ENCODE measurements around the gene FGFR2. TPM values are rescaled to one million over a fixed set of nuclear protein-coding genes. Genes with fewer than 3 reads are reported as not detected.

The FGFR2 gene
- total and polyA plus RNA-seq, 4 donors = 11.4 to 69.9 (median 31.9) TPM

DNA sequence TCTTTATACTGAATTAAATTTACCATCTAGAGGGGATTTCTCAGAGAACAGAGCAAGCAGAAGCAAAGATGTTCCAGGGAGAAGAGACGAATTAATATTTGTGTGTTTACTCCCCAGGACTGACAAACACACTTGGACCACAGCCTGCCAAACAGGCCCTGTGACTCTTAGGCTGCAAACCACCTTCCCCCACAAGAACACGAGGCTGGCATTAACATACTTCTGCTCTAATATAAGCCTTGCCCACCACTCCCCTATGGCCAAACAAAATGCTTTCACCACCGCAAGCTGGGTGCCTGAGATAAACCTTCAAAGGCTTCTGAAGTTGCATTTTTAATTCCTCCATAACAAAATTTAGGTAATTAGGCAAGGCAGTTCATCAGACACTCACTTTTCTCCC, 88.4 kb downstream of the FGFR2 start:
- no peak overlapping the region for H3K27ac ChIP-seq (ENCODE audit: low read depth in 1 of 2, low read length in 2 of 2)
- DNase-seq (ENCODE audit: low spot score) = no peak
- 93% methylated on average over 3 of the region's 3 CpGs for WGBS
- no peaks in the 10 kb centered on the region for H3K4me1 ChIP-seq (ENCODE audit: control insufficient read depth in 4 of 4, insufficient read depth in 4 of 4, low read length in 3 of 4)
- H3K9ac ChIP-seq (ENCODE audit: low read depth in 1 of 2, low read length in 2 of 2) = no peak overlapping the region
- no peaks in the 10 kb centered on the region for H3K27me3 ChIP-seq (ENCODE audit: control insufficient read depth in 4 of 4, insufficient read depth in 4 of 4, low read length in 3 of 4)
- no peak overlapping the region for H3K4me3 ChIP-seq (ENCODE audit: low read depth in 1 of 3, low read length in 3 of 3)
- TF ChIP-seq, protein P1, sequence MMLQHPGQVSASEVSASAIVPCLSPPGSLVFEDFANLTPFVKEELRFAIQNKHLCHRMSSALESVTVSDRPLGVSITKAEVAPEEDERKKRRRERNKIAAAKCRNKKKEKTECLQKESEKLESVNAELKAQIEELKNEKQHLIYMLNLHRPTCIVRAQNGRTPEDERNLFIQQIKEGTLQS (IDR thresholded peaks at IDR 0.05) = no peak
- TF ChIP-seq HNF4A (conservative IDR thresholded peaks at IDR 0.05) (no peak), FOXA2 (IDR thresholded peaks at IDR 0.05) (no peak), HNF4G (IDR thresholded peaks at IDR 0.05) (no peak), JUND (IDR thresholded peaks at IDR 0.05) (no peak), GABPA (IDR thresholded peaks at IDR 0.05 in 1 of 2, conservative IDR thresholded peaks at IDR 0.05 in 1 of 2) (no peak)
- TF ChIP-seq, protein P2, sequence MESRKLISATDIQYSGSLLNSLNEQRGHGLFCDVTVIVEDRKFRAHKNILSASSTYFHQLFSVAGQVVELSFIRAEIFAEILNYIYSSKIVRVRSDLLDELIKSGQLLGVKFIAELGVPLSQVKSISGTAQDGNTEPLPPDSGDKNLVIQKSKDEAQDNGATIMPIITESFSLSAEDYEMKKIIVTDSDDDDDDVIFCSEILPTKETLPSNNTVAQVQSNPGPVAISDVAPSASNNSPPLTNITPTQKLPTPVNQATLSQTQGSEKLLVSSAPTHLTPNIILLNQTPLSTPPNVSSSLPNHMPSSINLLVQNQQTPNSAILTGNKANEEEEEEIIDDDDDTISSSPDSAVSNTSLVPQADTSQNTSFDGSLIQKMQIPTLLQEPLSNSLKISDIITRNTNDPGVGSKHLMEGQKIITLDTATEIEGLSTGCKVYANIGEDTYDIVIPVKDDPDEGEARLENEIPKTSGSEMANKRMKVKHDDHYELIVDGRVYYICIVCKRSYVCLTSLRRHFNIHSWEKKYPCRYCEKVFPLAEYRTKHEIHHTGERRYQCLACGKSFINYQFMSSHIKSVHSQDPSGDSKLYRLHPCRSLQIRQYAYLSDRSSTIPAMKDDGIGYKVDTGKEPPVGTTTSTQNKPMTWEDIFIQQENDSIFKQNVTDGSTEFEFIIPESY (IDR thresholded peaks at IDR 0.05) = no peak
- TF ChIP-seq, protein P3, sequence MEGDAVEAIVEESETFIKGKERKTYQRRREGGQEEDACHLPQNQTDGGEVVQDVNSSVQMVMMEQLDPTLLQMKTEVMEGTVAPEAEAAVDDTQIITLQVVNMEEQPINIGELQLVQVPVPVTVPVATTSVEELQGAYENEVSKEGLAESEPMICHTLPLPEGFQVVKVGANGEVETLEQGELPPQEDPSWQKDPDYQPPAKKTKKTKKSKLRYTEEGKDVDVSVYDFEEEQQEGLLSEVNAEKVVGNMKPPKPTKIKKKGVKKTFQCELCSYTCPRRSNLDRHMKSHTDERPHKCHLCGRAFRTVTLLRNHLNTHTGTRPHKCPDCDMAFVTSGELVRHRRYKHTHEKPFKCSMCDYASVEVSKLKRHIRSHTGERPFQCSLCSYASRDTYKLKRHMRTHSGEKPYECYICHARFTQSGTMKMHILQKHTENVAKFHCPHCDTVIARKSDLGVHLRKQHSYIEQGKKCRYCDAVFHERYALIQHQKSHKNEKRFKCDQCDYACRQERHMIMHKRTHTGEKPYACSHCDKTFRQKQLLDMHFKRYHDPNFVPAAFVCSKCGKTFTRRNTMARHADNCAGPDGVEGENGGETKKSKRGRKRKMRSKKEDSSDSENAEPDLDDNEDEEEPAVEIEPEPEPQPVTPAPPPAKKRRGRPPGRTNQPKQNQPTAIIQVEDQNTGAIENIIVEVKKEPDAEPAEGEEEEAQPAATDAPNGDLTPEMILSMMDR (IDR thresholded peaks at IDR 0.05; ENCODE audit: low read depth, low read length, missing input control) = no peak
- no peaks in the 10 kb centered on the region for H3K9me3 ChIP-seq (ENCODE audit: control insufficient read depth in 4 of 4, low read length in 3 of 4)
- H3K36me3 ChIP-seq (ENCODE audit: control insufficient read depth in 4 of 4, insufficient read depth in 3 of 4, low read depth in 1 of 4, low read length in 3 of 4) = no peaks in the 10 kb centered on the region

DNA sequence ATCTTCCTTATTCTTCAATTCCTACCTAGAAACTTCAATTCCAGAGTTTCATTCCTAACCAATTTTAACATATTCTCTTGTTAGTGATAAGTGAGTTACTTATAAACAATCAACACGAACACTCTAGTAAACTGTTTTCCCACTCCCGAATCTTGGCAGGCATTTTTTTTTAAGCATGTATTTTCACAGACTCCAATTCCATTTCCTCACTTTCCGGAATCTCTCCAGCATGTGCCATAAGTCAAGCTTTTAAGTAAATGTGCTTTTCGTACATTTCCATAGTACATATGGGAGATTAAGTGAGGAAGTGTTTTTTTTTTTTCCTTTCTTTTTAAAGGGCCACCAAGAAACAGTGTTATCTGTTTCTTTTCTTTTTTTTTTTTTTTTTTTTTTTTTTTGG, 89.1 kb downstream of the FGFR2 start:
- DNase-seq (ENCODE audit: low spot score) = no peak
- Histone ChIP-seq H3K4me1 (ENCODE audit: control insufficient read depth in 4 of 4, insufficient read depth in 4 of 4, low read length in 3 of 4) (no peaks in the 10 kb centered on the region), H3K9me3 (ENCODE audit: control insufficient read depth in 4 of 4, low read length in 3 of 4) (no peaks in the 10 kb centered on the region), H3K4me3 (ENCODE audit: low read depth in 1 of 3, low read length in 3 of 3) (no peak overlapping the region), H3K9ac (ENCODE audit: low read depth in 1 of 2, low read length in 2 of 2) (no peak overlapping the region), H3K36me3 (ENCODE audit: control insufficient read depth in 4 of 4, insufficient read depth in 3 of 4, low read depth in 1 of 4, low read length in 3 of 4) (no peaks in the 10 kb centered on the region), H3K27ac (ENCODE audit: low read depth in 1 of 2, low read length in 2 of 2) (no peak overlapping the region), H3K27me3 (ENCODE audit: control insufficient read depth in 4 of 4, insufficient read depth in 4 of 4, low read length in 3 of 4) (no peaks in the 10 kb centered on the region)
- WGBS = 72% methylated on average over 4 of the region's 4 CpGs
- TF ChIP-seq FOXA1 (IDR thresholded peaks at IDR 0.05) (no peak), TAF1 (conservative IDR thresholded peaks at IDR 0.05) (no peak), GABPA (IDR thresholded peaks at IDR 0.05 in 1 of 2, conservative IDR thresholded peaks at IDR 0.05 in 1 of 2) (no peak), FOXA2 (IDR thresholded peaks at IDR 0.05) (no peak), RAD21 (IDR thresholded peaks at IDR 0.05) (no peak), SP1 (IDR thresholded peaks at IDR 0.05) (no peak), RXRA (IDR thresholded peaks at IDR 0.05) (no peak), HNF4A (conservative IDR thresholded peaks at IDR 0.05) (no peak), YY1 (IDR thresholded peaks at IDR 0.05) (no peak), JUND (IDR thresholded peaks at IDR 0.05) (no peak), EGR1 (IDR thresholded peaks at IDR 0.05; ENCODE audit: low read depth in 2 of 2) (no peak), HNF4G (IDR thresholded peaks at IDR 0.05) (no peak), NR2F2 (IDR thresholded peaks at IDR 0.05) (no peak)
- TF ChIP-seq, protein P4, sequence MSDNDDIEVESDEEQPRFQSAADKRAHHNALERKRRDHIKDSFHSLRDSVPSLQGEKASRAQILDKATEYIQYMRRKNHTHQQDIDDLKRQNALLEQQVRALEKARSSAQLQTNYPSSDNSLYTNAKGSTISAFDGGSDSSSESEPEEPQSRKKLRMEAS (IDR thresholded peaks at IDR 0.05) = no peak
- TF ChIP-seq, protein P1 (IDR thresholded peaks at IDR 0.05) = no peak
- TF ChIP-seq, protein P3 (IDR thresholded peaks at IDR 0.05; ENCODE audit: low read depth, low read length, missing input control) = no peak
- TF ChIP-seq, protein P2 (IDR thresholded peaks at IDR 0.05) = no peak
- TF ChIP-seq, protein P5, sequence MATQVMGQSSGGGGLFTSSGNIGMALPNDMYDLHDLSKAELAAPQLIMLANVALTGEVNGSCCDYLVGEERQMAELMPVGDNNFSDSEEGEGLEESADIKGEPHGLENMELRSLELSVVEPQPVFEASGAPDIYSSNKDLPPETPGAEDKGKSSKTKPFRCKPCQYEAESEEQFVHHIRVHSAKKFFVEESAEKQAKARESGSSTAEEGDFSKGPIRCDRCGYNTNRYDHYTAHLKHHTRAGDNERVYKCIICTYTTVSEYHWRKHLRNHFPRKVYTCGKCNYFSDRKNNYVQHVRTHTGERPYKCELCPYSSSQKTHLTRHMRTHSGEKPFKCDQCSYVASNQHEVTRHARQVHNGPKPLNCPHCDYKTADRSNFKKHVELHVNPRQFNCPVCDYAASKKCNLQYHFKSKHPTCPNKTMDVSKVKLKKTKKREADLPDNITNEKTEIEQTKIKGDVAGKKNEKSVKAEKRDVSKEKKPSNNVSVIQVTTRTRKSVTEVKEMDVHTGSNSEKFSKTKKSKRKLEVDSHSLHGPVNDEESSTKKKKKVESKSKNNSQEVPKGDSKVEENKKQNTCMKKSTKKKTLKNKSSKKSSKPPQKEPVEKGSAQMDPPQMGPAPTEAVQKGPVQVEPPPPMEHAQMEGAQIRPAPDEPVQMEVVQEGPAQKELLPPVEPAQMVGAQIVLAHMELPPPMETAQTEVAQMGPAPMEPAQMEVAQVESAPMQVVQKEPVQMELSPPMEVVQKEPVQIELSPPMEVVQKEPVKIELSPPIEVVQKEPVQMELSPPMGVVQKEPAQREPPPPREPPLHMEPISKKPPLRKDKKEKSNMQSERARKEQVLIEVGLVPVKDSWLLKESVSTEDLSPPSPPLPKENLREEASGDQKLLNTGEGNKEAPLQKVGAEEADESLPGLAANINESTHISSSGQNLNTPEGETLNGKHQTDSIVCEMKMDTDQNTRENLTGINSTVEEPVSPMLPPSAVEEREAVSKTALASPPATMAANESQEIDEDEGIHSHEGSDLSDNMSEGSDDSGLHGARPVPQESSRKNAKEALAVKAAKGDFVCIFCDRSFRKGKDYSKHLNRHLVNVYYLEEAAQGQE (IDR thresholded peaks at IDR 0.05) = no peak

All from liver (tissue), 9 donors.